MM.1S (cell line): Measurements from ENCODE around the gene NMNAT2.

Source experiments
- DNase-seq: peaks from one replicate; pipeline ENCODE4 v3.0.0-alpha.2; 2015
- H2AFZ ChIP-seq: fragments of 300-600 bp; sonication (generic); 2 replicates; pipeline ENCODE4 v1.6.0; 2016; ENCODE audit warnings: antibody characterized with exemption, low read length
- H3F3A ChIP-seq: fragments of 300-600 bp; sonication (generic); 2 replicates; pipeline ENCODE4 v1.6.1; 2016; ENCODE audit warnings: mild to moderate bottlenecking, antibody characterized with exemption, low read length, moderate library complexity, mixed read lengths; ENCODE audit not compliant: insufficient read depth
- H3K27ac ChIP-seq: fragments of 300-600 bp; sonication (generic); 2 replicates; pipeline ENCODE4 v1.5.1; 2016; ENCODE audit warnings: mild to moderate bottlenecking, low read length
- H3K27me3 ChIP-seq: fragments of 300-600 bp; sonication (generic); replicated peaks from 2 replicates; pipeline ENCODE4 v1.6.0; 2016; ENCODE audit warnings: low read length; ENCODE audit not compliant: insufficient read depth
- H3K36me3 ChIP-seq: fragments of 300-600 bp; sonication (generic); replicated peaks from 2 replicates; pipeline ENCODE4 v1.6.1; 2016; ENCODE audit warnings: mild to moderate bottlenecking, low read length, mixed read lengths; ENCODE audit not compliant: insufficient read depth
- H3K4me1 ChIP-seq: fragments of 300-600 bp; sonication (generic); 2 replicates; pipeline ENCODE4 v1.6.1; 2016; ENCODE audit warnings: low read length, mixed read lengths
- H3K4me2 ChIP-seq: fragments of 300-600 bp; sonication (generic); 2 replicates; pipeline ENCODE4 v1.6.0; 2016; ENCODE audit warnings: low read depth, low read length
- H3K4me3 ChIP-seq: fragments of 300-600 bp; sonication (generic); 2 replicates; pipeline ENCODE4 v1.5.1; 2016; ENCODE audit warnings: low read length, mixed read lengths
- H3K79me2 ChIP-seq: fragments of 300-600 bp; sonication (generic); 2 replicates; pipeline ENCODE4 v1.6.1; 2016; ENCODE audit warnings: mixed run types, low read length, mixed read lengths
- H3K9ac ChIP-seq: fragments of 300-600 bp; sonication (generic); 2 replicates; pipeline ENCODE4 v1.6.1; 2016; ENCODE audit warnings: low read length, mixed read lengths
- H3K9me2 ChIP-seq: fragments of 300-600 bp; sonication (generic); replicated peaks from 2 replicates; pipeline ENCODE4 v1.6.1; 2016; ENCODE audit warnings: mild to moderate bottlenecking, low read length, mixed read lengths; ENCODE audit not compliant: insufficient read depth
- H3K9me3 ChIP-seq: fragments of 300-600 bp; sonication (generic); replicated peaks from 2 replicates; pipeline ENCODE4 v1.6.1; 2016; ENCODE audit warnings: mild to moderate bottlenecking, low read length, mixed read lengths; ENCODE audit not compliant: insufficient read depth
- H4K20me1 ChIP-seq: fragments of 300-600 bp; sonication (generic); 2 replicates; pipeline ENCODE4 v1.6.1; 2016; ENCODE audit warnings: mild to moderate bottlenecking, low read length, moderate library complexity, mixed read lengths; ENCODE audit not compliant: insufficient read depth
- EZH2 ChIP-seq: fragments of 300-600 bp; sonication (generic); optimal IDR thresholded peaks from 2 replicates; pipeline ENCODE3; 2017; ENCODE audit warnings: low read depth, mild to moderate bottlenecking, antibody characterized with exemption, low read length, mixed read lengths
- EZH2phosphoT487 ChIP-seq: fragments of 300-600 bp; sonication (generic); IDR thresholded peaks from 2 replicates; pipeline ENCODE4 v1.6.1; 2018; ENCODE audit warnings: antibody characterized with exemption, low read length
- TF ChIP-seq, protein P1 (sequence below): fragments of 300-600 bp; sonication (generic); IDR thresholded peaks from 2 replicates; pipeline ENCODE4 v1.5.1; 2016; ENCODE audit warnings: antibody characterized with exemption, low read length, mixed read lengths

Gene NMNAT2

DNA sequence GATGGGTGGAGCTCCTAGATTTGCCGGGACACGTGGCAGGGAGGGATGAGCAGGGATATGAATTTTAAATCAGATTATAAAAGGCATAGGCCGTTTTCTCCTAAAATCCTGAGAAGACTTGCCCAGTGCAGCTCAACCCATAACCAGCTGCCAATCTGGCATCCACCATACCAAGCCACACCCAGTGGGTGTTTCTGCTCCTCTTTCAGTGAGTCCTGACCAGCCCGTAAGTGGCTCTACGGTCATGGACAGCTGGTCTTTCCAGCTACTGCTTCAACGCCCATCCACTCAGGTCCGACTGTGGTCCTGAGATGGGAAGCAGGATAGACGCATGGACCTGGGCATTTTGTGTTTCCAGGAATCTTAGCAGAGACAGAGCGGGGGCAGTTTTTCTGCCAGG is 124.9 kb downstream of the NMNAT2 start:
- Histone ChIP-seq H3K79me2 (no peaks in the 10 kb centered on the region), H3K27me3 (no peaks in the 10 kb centered on the region), H3K9ac (no peak overlapping the region), H3K4me2 (no peak overlapping the region), H4K20me1 (no peaks in the 10 kb centered on the region), H3K9me2 (no peaks in the 10 kb centered on the region), H3K9me3 (no peaks in the 10 kb centered on the region), H3F3A (no peaks in the 10 kb centered on the region), H2AFZ (no peak overlapping the region), H3K4me1 (no peaks in the 10 kb centered on the region), H3K36me3 (no peaks in the 10 kb centered on the region), H3K4me3 (no peak overlapping the region), H3K27ac (no peak overlapping the region)
- DNase-seq = no peak
- TF ChIP-seq EZH2phosphoT487 (no peak), EZH2 (no peak)
- TF ChIP-seq, protein P1, sequence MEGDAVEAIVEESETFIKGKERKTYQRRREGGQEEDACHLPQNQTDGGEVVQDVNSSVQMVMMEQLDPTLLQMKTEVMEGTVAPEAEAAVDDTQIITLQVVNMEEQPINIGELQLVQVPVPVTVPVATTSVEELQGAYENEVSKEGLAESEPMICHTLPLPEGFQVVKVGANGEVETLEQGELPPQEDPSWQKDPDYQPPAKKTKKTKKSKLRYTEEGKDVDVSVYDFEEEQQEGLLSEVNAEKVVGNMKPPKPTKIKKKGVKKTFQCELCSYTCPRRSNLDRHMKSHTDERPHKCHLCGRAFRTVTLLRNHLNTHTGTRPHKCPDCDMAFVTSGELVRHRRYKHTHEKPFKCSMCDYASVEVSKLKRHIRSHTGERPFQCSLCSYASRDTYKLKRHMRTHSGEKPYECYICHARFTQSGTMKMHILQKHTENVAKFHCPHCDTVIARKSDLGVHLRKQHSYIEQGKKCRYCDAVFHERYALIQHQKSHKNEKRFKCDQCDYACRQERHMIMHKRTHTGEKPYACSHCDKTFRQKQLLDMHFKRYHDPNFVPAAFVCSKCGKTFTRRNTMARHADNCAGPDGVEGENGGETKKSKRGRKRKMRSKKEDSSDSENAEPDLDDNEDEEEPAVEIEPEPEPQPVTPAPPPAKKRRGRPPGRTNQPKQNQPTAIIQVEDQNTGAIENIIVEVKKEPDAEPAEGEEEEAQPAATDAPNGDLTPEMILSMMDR = no peak

DNA sequence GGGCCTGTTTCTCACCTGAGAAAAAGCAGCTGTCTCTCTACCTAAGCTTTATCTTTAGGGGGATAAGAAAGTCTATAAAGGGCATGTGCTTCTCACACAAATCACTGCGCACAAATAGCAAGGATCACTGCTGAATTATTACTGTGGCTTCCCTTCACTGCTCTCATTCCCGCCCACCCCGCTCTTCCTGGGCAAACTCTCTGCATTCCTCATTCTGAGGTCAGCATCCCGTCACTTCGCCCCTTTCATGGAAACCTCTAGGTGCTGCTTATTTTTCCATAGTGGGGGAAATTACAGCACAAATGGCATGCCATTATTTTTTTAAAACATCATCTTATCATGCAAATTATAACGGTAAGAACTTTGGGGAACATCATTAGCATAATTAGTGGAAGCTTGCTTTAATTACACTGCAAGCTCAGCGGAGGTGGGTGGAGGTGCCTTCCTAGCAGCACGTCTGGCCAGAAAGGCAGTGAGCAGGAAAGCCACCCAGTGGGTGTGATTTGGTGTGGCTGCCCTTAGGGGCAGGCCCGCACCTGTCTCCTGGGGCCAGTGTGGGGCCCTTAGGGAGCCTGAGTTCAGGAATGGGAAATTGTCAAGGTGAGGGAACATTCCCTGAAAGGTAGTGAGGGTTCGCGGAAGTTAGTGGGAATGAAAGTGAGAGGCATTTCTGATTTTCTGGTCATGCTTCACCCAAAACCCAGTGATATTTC is 126.2 kb downstream of the NMNAT2 start:
- H3K4me3 ChIP-seq = no peak overlapping the region
- no peak overlapping the region for H3K4me2 ChIP-seq
- no peak overlapping the region for H3K9ac ChIP-seq
- H3K4me1 ChIP-seq = no peaks in the 10 kb centered on the region
- no peaks in the 10 kb centered on the region for H3F3A ChIP-seq
- no peaks in the 10 kb centered on the region for H3K79me2 ChIP-seq
- H2AFZ ChIP-seq = no peak overlapping the region
- no peaks in the 10 kb centered on the region for H3K9me3 ChIP-seq
- no peaks in the 10 kb centered on the region for H3K9me2 ChIP-seq
- no peaks in the 10 kb centered on the region for H3K27me3 ChIP-seq
- H3K36me3 ChIP-seq = no peaks in the 10 kb centered on the region
- H3K27ac ChIP-seq = no peak overlapping the region
- no peak for TF ChIP-seq EZH2phosphoT487
- TF ChIP-seq, protein P1 = no peak
- TF ChIP-seq EZH2 = no peak
- no peaks in the 10 kb centered on the region for H4K20me1 ChIP-seq
- DNase-seq = no peak

DNA sequence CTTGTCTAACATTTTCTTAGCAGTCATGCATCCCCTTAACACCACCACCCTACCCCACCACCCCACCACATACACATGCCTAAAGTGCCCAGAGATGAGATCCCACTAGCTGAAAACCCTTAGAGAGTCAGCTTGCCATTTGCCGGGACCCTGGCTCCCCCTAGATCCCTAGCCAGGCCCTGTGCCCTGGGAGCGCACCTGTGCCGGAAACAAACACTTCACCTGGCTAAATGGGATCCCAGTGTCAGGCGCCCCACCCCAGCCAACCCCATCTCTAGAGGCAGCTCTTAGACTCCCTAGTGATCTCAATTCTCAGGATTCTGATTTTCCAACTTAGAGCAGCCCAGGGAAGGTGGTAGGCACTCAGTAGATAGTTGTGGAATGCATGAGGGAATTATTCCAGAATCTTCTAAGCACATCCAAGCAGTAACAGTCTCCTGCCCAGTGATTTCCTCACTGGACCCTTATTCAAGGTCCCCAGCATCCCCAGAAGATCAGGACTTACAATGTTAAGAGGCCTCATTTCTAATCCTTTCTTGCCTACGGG is 126.9 kb downstream of the NMNAT2 start:
- Histone ChIP-seq H3K36me3 (no peaks in the 10 kb centered on the region), H3K4me1 (no peaks in the 10 kb centered on the region), H3F3A (no peaks in the 10 kb centered on the region), H3K79me2 (no peaks in the 10 kb centered on the region), H3K27ac (no peak overlapping the region), H4K20me1 (no peaks in the 10 kb centered on the region), H3K9me3 (no peaks in the 10 kb centered on the region), H2AFZ (no peak overlapping the region), H3K9ac (no peak overlapping the region), H3K27me3 (no peaks in the 10 kb centered on the region), H3K4me2 (no peak overlapping the region), H3K4me3 (no peak overlapping the region), H3K9me2 (no peaks in the 10 kb centered on the region)
- TF ChIP-seq, protein P1 = no peak
- TF ChIP-seq EZH2phosphoT487 = no peak
- no peak for TF ChIP-seq EZH2
- no peak for DNase-seq
